Subcutaneous adipose tissue (tissue), 4 donors: ENCODE data around the gene DNAJC18. TPM values are rescaled to one million over a fixed set of nuclear protein-coding genes. Genes with fewer than 3 reads are reported as not detected.

Experiments
- CTCF ChIP-seq: fragments of 450-650 bp; IDR thresholded peaks from one replicate; pipeline ENCODE4 v1.5.1; 2016; ENCODE audit warnings: low read depth, mild to moderate bottlenecking, control low read depth, antibody characterized with exemption, moderate library complexity
- small RNA-seq: library from RNA; depleted of rRNA; stranded (forward); fragments of <200 nt; gene quantifications from one replicate; pipeline ENCODE3, GENCODE V24; 2016
- total RNA-seq, 4 donors: library from RNA; depleted of rRNA; stranded (reverse); fragments of >200 nt; gene quantifications; one replicate each; pipeline ENCODE4 v1.1.0, GENCODE V29; 2016

The DNAJC18 gene
- total RNA-seq, 4 donors from 2014 or later = 3.8 to 9.0 (median 4.4) TPM

- no peak for TF ChIP-seq CTCF
These were observed 70.7 kb downstream of the DNAJC18 start for GRCh38 chr5:139368613-139369012.

DNA sequence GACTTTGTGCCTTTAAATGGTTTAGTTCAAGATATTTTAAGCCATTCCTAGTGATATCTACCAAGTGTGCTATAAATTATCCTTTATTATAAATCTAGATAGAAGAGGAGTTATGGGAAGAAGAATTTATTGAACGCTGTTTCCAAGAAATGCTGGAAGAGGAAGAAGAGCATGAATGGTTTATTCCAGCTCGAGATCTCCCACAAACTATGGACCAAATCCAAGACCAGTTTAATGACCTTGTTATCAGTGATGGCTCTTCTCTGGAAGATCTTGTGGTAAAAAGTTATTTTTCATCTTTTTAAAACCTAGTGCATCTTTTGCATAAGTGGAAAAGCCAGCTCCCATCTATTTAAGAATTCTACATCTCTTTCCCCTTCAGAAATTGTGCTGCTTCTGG lies 74.9 kb downstream of the DNAJC18 start:
- no peak for TF ChIP-seq CTCF

DNA sequence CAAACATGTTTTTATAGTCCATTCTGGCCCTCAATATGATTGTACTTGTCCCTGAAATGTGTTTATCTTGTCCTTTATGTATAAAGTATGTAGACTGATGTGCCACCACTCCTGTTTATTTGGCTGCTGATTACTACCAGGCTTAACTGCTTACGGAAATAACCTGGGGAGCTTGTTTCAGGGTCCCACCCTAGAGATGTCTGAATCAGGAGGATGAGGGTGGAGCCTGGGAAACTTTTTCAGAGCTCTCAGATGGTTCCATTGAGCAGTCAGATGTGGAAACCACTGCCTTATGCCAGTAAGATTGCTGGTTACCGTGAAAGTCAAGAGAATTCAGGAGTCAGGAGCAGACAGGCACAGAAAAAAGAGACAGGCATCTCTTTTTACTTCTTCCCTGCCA lies 75.4 kb downstream of the DNAJC18 start:
- no peak for TF ChIP-seq CTCF

GRCh38 chr5:139361835-139362429 lies 77.4 kb downstream of the DNAJC18 start:
- TF ChIP-seq CTCF = no peak

DNA sequence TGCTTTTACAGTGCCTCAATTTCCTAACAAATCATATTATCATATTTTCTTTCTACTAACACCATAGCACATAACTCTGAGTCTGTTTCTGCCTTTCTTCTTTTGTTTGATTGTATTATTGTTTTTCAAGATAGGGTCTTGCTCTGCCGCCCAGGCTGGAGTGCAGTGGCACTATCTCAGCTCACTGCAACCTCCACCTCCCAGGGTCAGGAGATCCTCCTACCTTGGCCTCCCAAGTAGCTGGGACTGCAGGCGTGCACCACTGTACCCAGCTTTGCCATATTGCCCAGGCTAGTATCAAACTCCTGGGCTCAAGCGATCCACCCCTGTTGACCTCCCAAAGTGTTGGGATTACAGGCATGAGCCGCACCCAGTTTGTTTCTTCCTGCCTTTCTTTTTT lies 78.9 kb downstream of the DNAJC18 start:
- no peak for TF ChIP-seq CTCF

Small RNA genes within 50 kb of the gene (small RNA-seq; reads per million reads assigned to genes)
- not detected for gene RNU5B-4P

Other genes starting within 250 kb of the DNAJC18 start
- 10 to 100 TPM; 29.7 to 52.9 (median 44.8) TPM for gene SIL1, start 241.2 kb downstream of the DNAJC18 start, total RNA-seq
- 100 to 1,000 TPM; 220 to 244 (median 234) TPM for gene MATR3, start 145.8 kb downstream of the DNAJC18 start, total RNA-seq
- gene PAIP2, start 97.7 kb downstream of the DNAJC18 start, total RNA-seq = 100 to 1,000 TPM in 1 of 4 donors, 10 to 100 TPM in 3; 84.3 to 124 (median 87.2) TPM
- gene SLC23A1, start 56.2 kb downstream of the DNAJC18 start, total RNA-seq = not detected
- gene MZB1, start 49.6 kb downstream of the DNAJC18 start, total RNA-seq = 1 to 10 TPM in 1 of 4 donors, not detected in 3; 2.1 TPM
- gene PROB1, start 44.4 kb downstream of the DNAJC18 start, total RNA-seq = under 1 TPM; 0.16 to 0.75 (median 0.28) TPM
- 1 to 10 TPM in 1 of 4 donors, under 1 TPM in 1, not detected in 2; 0.85 to 2.2 TPM for gene SPATA24, start 35.4 kb downstream of the DNAJC18 start, total RNA-seq
- gene ECSCR, start 23.2 kb upstream of the DNAJC18 start, total RNA-seq = 10 to 100 TPM; 10.0 to 25.4 (median 19.0) TPM
- gene SMIM33, start 31.5 kb upstream of the DNAJC18 start, total RNA-seq = not detected
- 10 to 100 TPM; 17.6 to 42.8 (median 31.8) TPM for gene STING1, start 43.2 kb upstream of the DNAJC18 start, total RNA-seq
- gene UBE2D2, start 121.8 kb upstream of the DNAJC18 start, total RNA-seq = 10 to 100 TPM; 55.9 to 63.7 (median 58.5) TPM
- 10 to 100 TPM; 19.1 to 68.4 (median 45.7) TPM for gene CXXC5, start 208.8 kb upstream of the DNAJC18 start, total RNA-seq